Sigmoid colon (tissue), 4 donors: ENCODE results near the gene SEC24B.

Source experiments
- EP300 ChIP-seq, 4 donors: sonication (generic); formaldehyde crosslinking; IDR thresholded peaks; one replicate each; pipeline ENCODE4 v1.6.1; 2017; ENCODE audit warnings: antibody characterized with exemption in 4 of 4
- POLR2A ChIP-seq, 2 donors: fragments of 450-650 bp; IDR thresholded peaks; one replicate each; pipeline ENCODE4 v1.6.1; 2016; ENCODE audit warnings: antibody characterized with exemption in 2 of 2, mild to moderate bottlenecking in 2 of 2, moderate library complexity in 2 of 2
- TF ChIP-seq, protein P1 (sequence below), 4 experiments: fragments of 450-650 bp in 3 of 4; fragments of 200-600 bp in 1 of 4; IDR thresholded peaks; one replicate each; pipeline ENCODE4 v1.5.1; 2016 to 2019; ENCODE audit warnings: antibody characterized with exemption in 4 of 4, mild to moderate bottlenecking in 3 of 4, moderate library complexity in 2 of 4

DNA sequence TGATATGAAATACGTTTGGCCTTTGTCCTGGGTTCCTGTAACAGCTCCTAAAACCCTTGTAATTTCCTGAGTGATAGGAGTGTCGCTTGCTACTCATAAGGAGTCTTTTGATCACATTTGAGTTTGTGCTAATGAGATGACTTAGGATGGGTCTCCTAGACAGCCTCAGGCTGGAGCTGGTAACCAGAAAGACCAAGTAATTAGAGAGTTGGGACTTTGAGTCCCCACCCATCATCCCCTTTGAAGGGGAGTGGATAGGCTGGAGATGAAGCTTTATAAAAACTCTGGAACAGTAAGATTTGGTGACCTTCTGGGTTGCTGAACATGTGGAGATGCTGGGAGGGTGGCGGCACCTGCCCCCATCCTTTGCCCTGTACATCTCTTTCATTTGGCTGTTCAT, 2.9 kb downstream of the SEC24B start:
- TF ChIP-seq, protein P1, sequence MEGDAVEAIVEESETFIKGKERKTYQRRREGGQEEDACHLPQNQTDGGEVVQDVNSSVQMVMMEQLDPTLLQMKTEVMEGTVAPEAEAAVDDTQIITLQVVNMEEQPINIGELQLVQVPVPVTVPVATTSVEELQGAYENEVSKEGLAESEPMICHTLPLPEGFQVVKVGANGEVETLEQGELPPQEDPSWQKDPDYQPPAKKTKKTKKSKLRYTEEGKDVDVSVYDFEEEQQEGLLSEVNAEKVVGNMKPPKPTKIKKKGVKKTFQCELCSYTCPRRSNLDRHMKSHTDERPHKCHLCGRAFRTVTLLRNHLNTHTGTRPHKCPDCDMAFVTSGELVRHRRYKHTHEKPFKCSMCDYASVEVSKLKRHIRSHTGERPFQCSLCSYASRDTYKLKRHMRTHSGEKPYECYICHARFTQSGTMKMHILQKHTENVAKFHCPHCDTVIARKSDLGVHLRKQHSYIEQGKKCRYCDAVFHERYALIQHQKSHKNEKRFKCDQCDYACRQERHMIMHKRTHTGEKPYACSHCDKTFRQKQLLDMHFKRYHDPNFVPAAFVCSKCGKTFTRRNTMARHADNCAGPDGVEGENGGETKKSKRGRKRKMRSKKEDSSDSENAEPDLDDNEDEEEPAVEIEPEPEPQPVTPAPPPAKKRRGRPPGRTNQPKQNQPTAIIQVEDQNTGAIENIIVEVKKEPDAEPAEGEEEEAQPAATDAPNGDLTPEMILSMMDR (IDR thresholded peaks at IDR 0.05): no peak
- TF ChIP-seq POLR2A (IDR thresholded peaks at IDR 0.05) (no peak), EP300 (IDR thresholded peaks at IDR 0.05) (no peak)
